Brain pericyte (primary cell): ENCODE data around the gene TTYH3.
"Not testable (repeated sequence)": the region's sequence is repeated elsewhere in the genome, so short reads cannot be mapped to it uniquely, and the experiment has no call there.

Source experiments
- DNase-seq: peaks from one replicate; pipeline ENCODE4 v3.0.0-alpha.2; 2012; ENCODE audit warnings: low read depth, low spot score

Gene TTYH3

DNA sequence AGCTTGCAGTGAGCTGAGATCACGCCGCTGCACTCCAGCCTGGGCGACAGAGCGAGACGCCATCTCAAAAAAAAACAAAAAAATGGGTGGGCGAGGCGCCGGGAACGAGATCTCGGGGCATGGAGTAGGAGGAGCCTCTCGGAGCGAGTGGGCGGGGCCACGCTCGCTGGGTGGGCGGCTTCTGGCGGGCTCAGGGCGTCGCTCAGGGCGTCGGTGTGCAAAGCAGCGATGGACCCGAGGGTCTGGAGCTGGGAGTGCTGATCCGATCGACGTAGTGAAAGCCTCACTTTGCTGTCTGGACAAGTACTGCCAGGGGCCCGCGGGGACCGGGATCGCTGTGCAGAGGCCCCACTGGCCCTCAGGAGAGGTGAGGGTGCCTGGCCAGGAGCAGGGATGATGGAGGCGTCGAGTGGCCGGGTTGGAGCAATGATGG lies 33.6 kb downstream of the TTYH3 start:
- DNase-seq, result no peak

- DNase-seq, result no peak
Measured at GRCh38 chr7:2666155-2666554, 34.4 kb downstream of the TTYH3 start.

- no peak for DNase-seq
Measured at GRCh38 chr7:2666588-2667250, 34.9 kb downstream of the TTYH3 start.

DNA sequence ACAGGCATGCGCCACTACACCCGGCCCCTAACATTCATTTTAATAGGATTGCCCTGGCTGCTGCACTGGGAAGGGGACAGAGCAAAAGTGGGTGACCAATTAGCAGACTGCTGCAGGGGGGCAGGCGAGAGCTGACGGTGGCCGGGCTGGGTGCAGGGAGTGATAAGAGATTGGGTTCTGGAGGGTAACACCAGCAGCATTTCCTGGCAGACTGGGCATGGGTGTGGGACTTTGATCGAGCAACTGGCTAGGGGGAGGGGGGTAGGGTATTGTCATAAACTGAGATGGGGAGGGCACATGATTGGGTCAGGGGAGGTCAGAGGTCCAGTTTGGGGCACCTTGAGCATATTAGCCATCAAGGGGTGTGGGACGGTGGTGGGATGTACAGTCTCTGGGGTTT lies 36.1 kb downstream of the TTYH3 start:
- DNase-seq, result no peak

GRCh38 chr7:2668401-2668800 lies 36.6 kb downstream of the TTYH3 start:
- no peak for DNase-seq

- DNase-seq, result no peak
Measured at GRCh38 chr7:2670171-2670570, 38.4 kb downstream of the TTYH3 start.

DNA sequence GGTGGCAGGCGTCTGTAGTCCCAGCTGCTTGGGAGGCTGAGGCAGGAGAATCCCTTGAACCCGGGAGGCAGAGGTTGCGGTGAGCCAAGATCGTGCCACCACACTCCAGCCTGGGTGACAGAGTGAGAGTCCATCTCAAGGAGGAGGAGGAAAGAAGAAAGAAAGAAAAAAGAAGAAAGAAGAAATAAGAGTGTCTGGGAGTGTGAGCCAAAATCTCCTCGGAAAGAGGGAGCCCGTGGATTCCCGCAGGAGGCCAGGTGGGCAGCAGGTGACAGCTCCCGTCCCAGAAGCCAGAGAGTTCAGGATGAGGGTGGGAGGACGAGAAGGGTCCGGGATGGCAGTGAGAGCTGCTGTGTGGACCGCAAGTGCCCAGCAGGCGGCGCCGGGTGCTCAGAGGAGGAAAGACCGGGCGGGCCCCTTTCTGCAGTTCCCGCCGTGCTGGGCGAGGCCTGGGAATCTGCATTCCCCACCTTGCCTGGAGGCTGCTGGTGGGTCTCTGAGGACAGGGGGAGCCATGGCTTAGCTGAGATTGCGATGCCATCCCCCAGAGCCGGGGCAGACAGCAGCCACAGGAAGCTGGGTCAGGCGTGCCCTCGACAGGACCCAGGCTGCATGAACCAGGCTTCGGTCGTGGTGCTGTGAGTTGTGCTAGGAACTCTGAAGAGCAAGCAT lies 39.1 kb downstream of the TTYH3 start:
- no peak for DNase-seq

DNA sequence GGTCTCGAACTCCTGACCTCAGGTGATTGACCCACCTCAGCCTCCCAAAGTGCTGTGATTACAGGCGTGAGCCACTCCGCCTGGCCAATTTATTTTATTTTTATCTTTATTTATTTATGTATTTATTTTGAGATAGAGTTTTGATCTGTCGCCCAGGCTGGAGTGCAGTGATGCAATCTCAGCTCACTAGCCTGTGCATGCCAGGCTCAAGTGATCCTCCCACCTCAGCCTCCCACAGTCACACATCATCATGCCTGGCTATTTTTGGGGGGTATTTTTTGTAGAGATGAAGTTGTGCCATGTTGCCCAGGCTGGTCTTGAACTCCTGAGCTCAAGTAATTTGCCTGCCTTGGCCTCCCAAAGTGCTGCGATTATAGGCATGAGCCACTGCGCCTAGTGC lies 41.4 kb downstream of the TTYH3 start:
- DNase-seq, result not testable (repeated sequence)

DNA sequence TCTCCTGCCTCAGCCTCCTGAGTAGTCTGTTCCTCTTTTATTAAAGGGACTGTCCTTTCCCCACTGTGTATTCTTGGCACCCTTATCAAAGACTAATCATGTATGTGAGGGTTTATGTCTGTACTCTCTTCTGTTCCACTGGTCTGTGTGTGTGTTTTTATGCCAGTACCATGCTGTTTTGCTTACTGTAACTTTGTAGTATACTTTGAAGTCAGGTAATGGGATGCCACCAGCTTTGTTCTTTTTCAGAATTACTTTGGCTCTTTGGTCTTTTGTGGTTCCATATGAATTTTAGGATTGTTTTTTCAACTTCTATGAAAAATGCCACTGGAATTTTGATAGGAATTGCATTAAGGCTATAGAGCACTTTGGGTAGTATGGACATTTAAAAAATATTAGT lies 42.1 kb downstream of the TTYH3 start:
- no peak for DNase-seq

DNA sequence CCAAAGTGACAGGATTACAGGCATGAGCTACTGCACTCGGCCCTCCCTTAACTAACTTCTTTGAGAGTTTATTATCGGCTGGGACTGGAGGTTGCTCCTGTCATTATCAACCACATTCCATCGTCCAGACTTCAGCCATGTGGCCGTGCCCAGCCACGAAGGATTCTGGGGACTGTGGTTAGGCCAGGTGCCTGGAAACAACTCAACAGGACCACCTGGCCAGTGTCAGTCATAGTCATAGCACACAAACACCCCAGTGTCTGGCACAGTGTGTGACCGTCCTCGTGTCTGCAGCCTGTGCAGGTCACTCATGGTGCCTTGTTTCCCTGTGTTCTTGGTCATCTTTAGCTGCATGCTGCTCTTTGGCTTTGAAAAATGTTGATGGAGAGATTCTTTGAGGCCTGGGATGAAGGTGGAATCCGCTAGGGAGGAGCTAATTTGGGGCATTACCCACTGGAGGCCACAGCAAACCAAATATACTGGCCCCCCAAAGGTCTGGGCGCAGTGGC lies 43.5 kb downstream of the TTYH3 start:
- DNase-seq, result no peak

GRCh38 chr7:2676576-2676975 lies 44.8 kb downstream of the TTYH3 start:
- not testable (repeated sequence) for DNase-seq

GRCh38 chr7:2678454-2678853 lies 46.7 kb downstream of the TTYH3 start:
- not testable (repeated sequence) for DNase-seq

GRCh38 chr7:2679135-2680127 lies 47.6 kb downstream of the TTYH3 start:
- not testable (repeated sequence) for DNase-seq

DNA sequence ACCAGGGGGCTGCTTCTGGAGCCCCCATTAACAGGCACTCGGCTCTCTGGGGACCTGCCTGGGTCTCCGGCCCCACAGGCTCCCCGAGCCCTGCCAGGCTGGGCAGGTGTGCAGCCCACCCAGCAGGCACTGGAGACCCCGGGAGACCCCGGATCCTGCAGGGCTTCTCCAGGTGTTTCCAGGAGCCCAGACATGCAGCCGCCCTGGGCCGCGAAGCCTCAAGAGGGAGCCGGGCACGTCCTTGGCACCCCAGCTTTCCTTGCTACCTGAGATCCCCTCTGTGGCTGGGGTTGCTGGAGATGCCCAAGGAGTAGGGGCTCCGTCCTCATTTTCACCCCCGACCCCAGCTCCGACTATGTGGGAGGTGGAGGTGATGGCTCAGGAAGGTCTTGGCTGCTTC lies 48.5 kb downstream of the TTYH3 start:
- no peak for DNase-seq

DNA sequence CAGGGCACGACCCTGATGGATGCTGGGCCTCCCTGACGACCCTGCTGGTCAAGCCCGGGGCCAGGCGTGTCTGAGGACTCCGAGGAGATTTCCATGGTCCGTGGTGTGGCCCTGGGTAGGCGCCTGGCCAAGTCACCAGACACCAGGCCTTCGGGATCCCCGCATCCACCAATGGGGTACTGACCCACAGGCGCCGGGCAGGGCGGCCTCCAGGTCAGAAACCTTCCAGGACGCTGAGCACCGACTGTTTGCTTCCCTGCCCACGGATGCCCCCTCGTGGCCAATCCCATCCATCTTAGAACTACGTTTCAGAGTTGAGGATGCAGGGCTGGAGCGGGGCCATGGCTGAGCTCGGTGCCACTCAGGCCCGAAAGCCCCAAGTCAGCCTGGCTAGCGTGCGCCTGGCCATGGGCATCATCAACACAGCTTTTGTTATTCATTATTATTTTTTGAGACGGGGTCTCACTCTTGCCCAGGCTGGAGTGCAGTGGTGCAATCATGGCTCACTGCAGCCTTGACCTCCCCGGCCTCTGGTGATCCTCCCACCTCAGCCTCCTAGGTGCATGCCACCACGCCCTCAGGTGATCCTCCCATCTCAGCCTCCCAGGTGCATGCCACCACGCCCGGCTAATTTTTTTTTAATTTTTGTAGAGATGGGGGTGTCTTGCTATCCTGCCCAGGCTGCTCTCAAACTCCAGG lies 49.2 kb downstream of the TTYH3 start:
- no peak for DNase-seq

GRCh38 chr7:2681929-2682799 lies 50.4 kb downstream of the TTYH3 start:
- no peak for DNase-seq

DNA sequence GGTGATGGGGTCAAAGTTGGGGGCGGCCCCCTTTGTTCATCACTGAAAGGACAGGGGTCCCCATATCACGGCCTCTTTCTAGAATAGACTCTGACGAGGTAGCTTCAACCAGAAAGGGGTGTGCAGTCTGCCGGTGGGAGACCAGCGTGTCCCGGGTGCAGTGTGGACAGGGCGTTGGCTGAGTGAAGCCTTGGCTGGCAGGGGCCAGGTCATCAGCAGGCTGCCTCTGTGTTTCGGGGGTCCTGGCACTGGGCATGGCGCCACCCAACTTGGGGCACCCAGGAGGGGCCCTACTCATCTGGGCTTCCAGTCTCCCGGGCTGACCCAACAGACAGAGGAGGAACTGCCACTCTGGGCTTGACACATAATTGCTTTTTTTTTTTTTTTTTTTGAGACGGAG lies 52.7 kb downstream of the TTYH3 start:
- DNase-seq, result no peak

- DNase-seq, result no peak
Measured at GRCh38 chr7:2686101-2686500, 54.3 kb downstream of the TTYH3 start.

DNA sequence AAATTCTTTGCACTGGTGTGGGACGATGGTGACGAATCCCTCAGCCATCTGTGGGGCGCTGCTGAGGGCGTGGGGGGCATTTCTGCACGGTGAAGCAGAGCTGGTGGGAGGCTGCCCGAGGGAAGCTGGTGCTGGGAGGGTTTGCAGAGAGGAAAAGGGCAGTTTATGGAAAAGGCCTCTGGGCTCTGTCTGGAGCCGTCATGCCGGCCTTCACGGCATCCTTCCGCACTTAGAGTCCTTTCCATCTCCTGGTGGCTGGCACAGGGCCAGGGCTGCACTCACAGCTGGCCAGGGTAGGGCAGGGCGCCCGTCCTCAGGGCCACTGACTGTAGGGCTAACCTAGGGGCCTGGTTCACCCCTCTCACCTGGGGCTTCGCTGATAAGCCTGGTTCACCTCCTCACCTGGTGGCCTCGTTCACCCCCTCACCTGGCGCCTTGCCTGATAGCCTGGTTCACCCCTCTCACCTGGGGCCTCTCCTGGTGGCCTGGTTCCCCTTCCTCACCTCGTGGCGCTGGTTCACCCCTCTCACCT lies 55.6 kb downstream of the TTYH3 start:
- DNase-seq, result no peak

DNA sequence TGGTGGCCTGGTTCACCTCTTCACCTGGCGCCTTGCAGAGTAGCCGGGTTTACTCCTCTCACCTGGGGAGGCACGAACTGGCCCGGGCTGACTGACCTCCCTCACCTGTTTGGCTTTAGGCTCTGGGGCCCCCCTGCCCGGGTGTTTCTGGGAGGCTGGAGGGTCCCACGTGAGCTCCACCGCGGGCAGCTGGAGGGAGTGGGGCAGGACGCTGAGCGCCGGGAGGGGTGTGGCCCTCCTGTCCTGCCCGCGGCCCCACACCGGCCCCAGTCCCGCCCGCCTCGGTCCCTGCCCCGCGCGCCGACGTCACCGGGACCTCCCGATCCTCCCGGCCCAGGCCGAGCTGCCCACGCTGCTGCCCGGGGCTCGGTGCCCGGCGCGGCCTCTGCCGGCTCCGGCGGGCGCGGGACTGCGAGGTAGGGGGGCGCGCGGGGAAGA lies 56.1 kb downstream of the TTYH3 start, which contains the start of gene AMZ1:
Gene AMZ1, plus strand, starts transcription at position 322 of the 438 bp plus-strand sequence. CDS start 12,250 bp downstream, outside the sequence.
- DNase-seq, result no peak
